Measurements from ENCODE around the gene ZNRD2. TPM values are rescaled to one million over a fixed set of nuclear protein-coding genes. Genes with fewer than 3 reads are reported as not detected.

The ZNRD2 gene
- total RNA-seq, 1 experiment from 2014 or later = 45.8 TPM

- Histone ChIP-seq H2BK120ac (ENCODE audit: low read depth, low read length, poor library complexity, severe bottlenecking) (no peak overlapping the region), H3K27me3 (ENCODE audit: insufficient read depth, low read length) (peaks cover 7% of the 10 kb centered on the region; the same call in 1 of the 2 replicates), H3K79me2 (ENCODE audit: insufficient read depth, low read length) (no peaks in the 10 kb centered on the region), H2BK15ac (ENCODE audit: low read depth, low read length) (no peak overlapping the region), H4K20me1 (ENCODE audit: control insufficient read depth, insufficient read depth, insufficient read length) (no peaks in the 10 kb centered on the region), H4K91ac (ENCODE audit: insufficient read length, low read depth, low read length) (no peak overlapping the region), H3K4ac (ENCODE audit: low read depth, low read length) (no peak overlapping the region), H3K9ac (ENCODE audit: extremely low read depth, insufficient read length, low read length) (no peak overlapping the region), H3K23ac (ENCODE audit: insufficient read length, low read depth, low read length) (no peak overlapping the region), H3T11ph (ENCODE audit: low read length) (no peak overlapping the region), H2BK20ac (ENCODE audit: low read depth, low read length, poor library complexity, severe bottlenecking) (no peak overlapping the region), H2BK12ac (ENCODE audit: insufficient read length, low read depth, low read length) (no peak overlapping the region), H3K56ac (ENCODE audit: insufficient read length, low read depth, low read length) (no peak overlapping the region), H3K14ac (ENCODE audit: insufficient read depth, low read length) (no peak overlapping the region), H3K79me1 (ENCODE audit: insufficient read depth, low read depth, low read length, poor library complexity, severe bottlenecking) (no peaks in the 10 kb centered on the region), H3K23me2 (ENCODE audit: insufficient read length, low read depth, low read length, poor library complexity, severe bottlenecking) (no peaks in the 10 kb centered on the region), H3K18ac (ENCODE audit: insufficient read length, low read depth, low read length) (no peak overlapping the region), H3K4me1 (ENCODE audit: insufficient read depth, low read length) (no peaks in the 10 kb centered on the region), H3K9me3 (ENCODE audit: control insufficient read depth, low read depth, low read length) (no peaks in the 10 kb centered on the region), H3K4me2 (ENCODE audit: insufficient read depth, insufficient read length, low read length) (no peak overlapping the region), H2AFZ (ENCODE audit: low read length) (no peak overlapping the region), H4K8ac (replicated peaks; ENCODE audit: insufficient read length, low read depth, low read length) (no peak overlapping the region), H3K27ac (ENCODE audit: insufficient read length, low read depth, low read length) (no peak overlapping the region), H4K5ac (ENCODE audit: insufficient read length, low read depth, low read length) (no peak overlapping the region), H2BK5ac (ENCODE audit: insufficient read length, low read length) (no peak overlapping the region), H2AK5ac (ENCODE audit: insufficient read length, low read length) (no peak overlapping the region)
- Mint-ChIP-seq H3K36me3 (ENCODE audit: insufficient read depth in 1 of 3, low read depth in 3 of 3) (no peaks in the 10 kb centered on the region), H3K9me3 (no peaks in the 10 kb centered on the region), H3K4me1 (peaks cover 9 to 18% of the 10 kb centered on the region in 2 experiments), H3K4me3 (no peak overlapping the region), H3K27ac (no peak overlapping the region), H3K27me3 (ENCODE audit: low read depth) (peaks cover 26% of the 10 kb centered on the region)
- TF ChIP-seq, protein P1, sequence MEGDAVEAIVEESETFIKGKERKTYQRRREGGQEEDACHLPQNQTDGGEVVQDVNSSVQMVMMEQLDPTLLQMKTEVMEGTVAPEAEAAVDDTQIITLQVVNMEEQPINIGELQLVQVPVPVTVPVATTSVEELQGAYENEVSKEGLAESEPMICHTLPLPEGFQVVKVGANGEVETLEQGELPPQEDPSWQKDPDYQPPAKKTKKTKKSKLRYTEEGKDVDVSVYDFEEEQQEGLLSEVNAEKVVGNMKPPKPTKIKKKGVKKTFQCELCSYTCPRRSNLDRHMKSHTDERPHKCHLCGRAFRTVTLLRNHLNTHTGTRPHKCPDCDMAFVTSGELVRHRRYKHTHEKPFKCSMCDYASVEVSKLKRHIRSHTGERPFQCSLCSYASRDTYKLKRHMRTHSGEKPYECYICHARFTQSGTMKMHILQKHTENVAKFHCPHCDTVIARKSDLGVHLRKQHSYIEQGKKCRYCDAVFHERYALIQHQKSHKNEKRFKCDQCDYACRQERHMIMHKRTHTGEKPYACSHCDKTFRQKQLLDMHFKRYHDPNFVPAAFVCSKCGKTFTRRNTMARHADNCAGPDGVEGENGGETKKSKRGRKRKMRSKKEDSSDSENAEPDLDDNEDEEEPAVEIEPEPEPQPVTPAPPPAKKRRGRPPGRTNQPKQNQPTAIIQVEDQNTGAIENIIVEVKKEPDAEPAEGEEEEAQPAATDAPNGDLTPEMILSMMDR (conservative IDR thresholded peaks at IDR 0.05) = no peak
- DNase-seq = no peak
- WGBS (ENCODE audit: extremely low coverage, insufficient read length, low lambda C conversion rate) = no CpG with 5 or more reads among the region's 19 CpGs
Observed at GRCh38 chr11:65580031-65580692, 9.9 kb downstream of the ZNRD2 start.

All from H9 (cell line).